ENCODE results near the gene HIRA.

- TF ChIP-seq CTCF (IDR thresholded peaks at IDR 0.05) (no peak), SIN3A (IDR thresholded peaks at IDR 0.05; ENCODE audit: borderline replicate concordance, insufficient read depth, low read depth, low read length) (no peak), POLR2AphosphoS5 (IDR thresholded peaks at IDR 0.05; ENCODE audit: low read depth, low read length) (no peak)
Measured at GRCh38 chr22:19346677-19347265, 84.8 kb downstream of the HIRA start.
